Upper lobe of right lung (tissue), 1 donor: ENCODE measurements around the gene GABRG3. TPM values are rescaled to one million over a fixed set of nuclear protein-coding genes. Genes with fewer than 3 reads are reported as not detected.
A peak's percentile ranks its signal among the peaks of the same experiment; 100 is the strongest.

ENCODE experiments used
- ATAC-seq: fragments of 200-7000 bp; cut with Tn5 transposase; one replicate; pipeline ENCODE4 v1.9.1; 2020; ENCODE audit warnings: mild to moderate bottlenecking, moderate library complexity
- DNase-seq: peaks from one replicate; pipeline ENCODE4 v3.0.0-alpha.2; 2020
- H3K27ac ChIP-seq: fragments of 200-600 bp; one replicate; pipeline ENCODE4 v1.8.0; 2022
- H3K27me3 ChIP-seq: fragments of 200-600 bp; one replicate; pipeline ENCODE4 v1.8.0; 2022; ENCODE audit warnings: mild to moderate bottlenecking
- H3K36me3 ChIP-seq: fragments of 200-600 bp; one replicate; pipeline ENCODE4 v1.8.0; 2022
- H3K4me1 ChIP-seq: fragments of 200-600 bp; one replicate; pipeline ENCODE4 v1.8.0; 2022
- H3K4me3 ChIP-seq: fragments of 200-600 bp; one replicate; pipeline ENCODE4 v1.8.0; 2022; ENCODE audit warnings: mild to moderate bottlenecking
- H3K9me3 ChIP-seq: fragments of 200-600 bp; one replicate; pipeline ENCODE4 v1.8.0; 2022
- intact Hi-C: fragments of 100-400 bp; cut with DNase I; formaldehyde crosslinking; loops from one replicate; pipeline ENCODE4 v1.11.0; 2022
- total RNA-seq: library from RNA; stranded (reverse); fragmentation: NEBNext Ultra II Directional; extraction: Animal tissue kit (Norgen Biotek cat#: 25700); gene quantifications from one replicate; pipeline ENCODE4 v1.2.1, GENCODE V29; 2021
- TF ChIP-seq, protein P1 (sequence below): fragments of 200-600 bp; IDR thresholded peaks from one replicate; pipeline ENCODE4 v1.8.0; 2022; ENCODE audit warnings: antibody characterized with exemption
- donor health status: DM: no; HTN: yes; CAD: no; lungs with severe emphysema.

GABRG3 gene
- total RNA-seq, 1 donor from 2014 or later: not detected

GRCh38 chr15:27086149-27086548 lies 115.2 kb downstream of the GABRG3 start:
- DNase-seq (no peak), ATAC-seq (no peak)
- H3K4me3 ChIP-seq: no peak overlapping the region
- intact Hi-C loops: no loop called here
- H3K4me1 ChIP-seq: no peaks in the 10 kb centered on the region
- no peak overlapping the region for H3K27ac ChIP-seq
- no peaks in the 10 kb centered on the region for H3K36me3 ChIP-seq
- H3K9me3 ChIP-seq: no peaks in the 10 kb centered on the region
- H3K27me3 ChIP-seq: no peaks in the 10 kb centered on the region
- TF ChIP-seq, protein P1, sequence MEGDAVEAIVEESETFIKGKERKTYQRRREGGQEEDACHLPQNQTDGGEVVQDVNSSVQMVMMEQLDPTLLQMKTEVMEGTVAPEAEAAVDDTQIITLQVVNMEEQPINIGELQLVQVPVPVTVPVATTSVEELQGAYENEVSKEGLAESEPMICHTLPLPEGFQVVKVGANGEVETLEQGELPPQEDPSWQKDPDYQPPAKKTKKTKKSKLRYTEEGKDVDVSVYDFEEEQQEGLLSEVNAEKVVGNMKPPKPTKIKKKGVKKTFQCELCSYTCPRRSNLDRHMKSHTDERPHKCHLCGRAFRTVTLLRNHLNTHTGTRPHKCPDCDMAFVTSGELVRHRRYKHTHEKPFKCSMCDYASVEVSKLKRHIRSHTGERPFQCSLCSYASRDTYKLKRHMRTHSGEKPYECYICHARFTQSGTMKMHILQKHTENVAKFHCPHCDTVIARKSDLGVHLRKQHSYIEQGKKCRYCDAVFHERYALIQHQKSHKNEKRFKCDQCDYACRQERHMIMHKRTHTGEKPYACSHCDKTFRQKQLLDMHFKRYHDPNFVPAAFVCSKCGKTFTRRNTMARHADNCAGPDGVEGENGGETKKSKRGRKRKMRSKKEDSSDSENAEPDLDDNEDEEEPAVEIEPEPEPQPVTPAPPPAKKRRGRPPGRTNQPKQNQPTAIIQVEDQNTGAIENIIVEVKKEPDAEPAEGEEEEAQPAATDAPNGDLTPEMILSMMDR: no peak

- no peaks in the 10 kb centered on the region for H3K4me1 ChIP-seq
- TF ChIP-seq, protein P1: no peak
- no peak overlapping the region for H3K4me3 ChIP-seq
- H3K9me3 ChIP-seq: no peaks in the 10 kb centered on the region
- DNase-seq: no peak
- ATAC-seq: no peak
- H3K27ac ChIP-seq: no peak overlapping the region
- H3K36me3 ChIP-seq: no peaks in the 10 kb centered on the region
- no peaks in the 10 kb centered on the region for H3K27me3 ChIP-seq
- intact Hi-C loops: no loop called here
These were observed 115.8 kb downstream of the GABRG3 start for GRCh38 chr15:27086805-27087204.

DNA sequence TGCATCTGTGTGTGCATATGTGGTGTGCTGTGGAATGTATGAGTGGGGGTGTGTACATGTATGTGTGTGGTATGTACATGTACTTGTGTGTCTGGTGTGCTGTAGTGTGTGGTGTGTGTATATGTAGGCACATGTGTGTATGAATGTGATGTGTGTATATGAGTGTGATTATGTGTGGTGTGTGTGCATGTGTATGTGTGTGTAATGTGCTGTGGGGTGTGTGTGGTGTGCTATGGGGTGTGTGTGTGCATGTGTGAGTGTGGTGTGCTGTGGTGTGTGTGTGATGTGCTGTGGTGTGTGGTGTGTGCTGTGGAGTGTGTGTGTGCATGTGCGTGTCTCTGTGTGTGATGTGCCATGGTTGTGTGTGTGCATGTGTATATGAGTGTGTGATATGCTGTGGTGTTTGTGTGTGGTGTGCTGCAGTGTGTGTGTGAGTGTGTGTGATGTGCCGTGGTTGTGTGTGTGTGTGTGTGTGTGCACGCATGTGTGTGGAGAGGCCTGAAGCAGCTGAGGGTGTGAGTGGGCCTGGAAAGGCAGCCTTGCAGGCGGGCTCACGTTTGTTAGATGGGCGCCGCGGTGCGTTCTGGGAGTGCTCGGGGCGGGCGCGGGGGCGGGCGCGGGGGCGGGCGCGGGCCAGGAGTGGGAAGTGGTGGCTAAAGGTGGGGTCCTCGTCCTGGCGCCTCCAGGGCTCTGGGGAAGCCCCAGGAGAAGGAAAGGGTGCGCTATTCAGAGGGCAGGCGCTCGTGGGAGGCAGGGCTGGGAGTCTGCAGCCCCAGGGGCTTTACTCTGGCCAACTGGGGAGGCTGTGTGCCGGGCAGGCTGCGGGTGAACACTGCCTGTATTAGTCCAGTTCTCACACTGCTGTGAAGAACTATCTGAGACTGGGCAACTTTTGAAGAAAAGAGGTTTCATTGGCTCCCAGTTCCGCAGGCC lies 116.9 kb downstream of the GABRG3 start:
- no peak overlapping the region for H3K4me3 ChIP-seq
- H3K36me3 ChIP-seq: no peaks in the 10 kb centered on the region
- H3K9me3 ChIP-seq: no peaks in the 10 kb centered on the region
- no peak overlapping the region for H3K27ac ChIP-seq
- H3K4me1 ChIP-seq: no peaks in the 10 kb centered on the region
- intact Hi-C loops: no loop called here
- no peaks in the 10 kb centered on the region for H3K27me3 ChIP-seq
- DNase-seq (no peak), ATAC-seq (peak; percentile 14)
- TF ChIP-seq, protein P1: no peak

DNA sequence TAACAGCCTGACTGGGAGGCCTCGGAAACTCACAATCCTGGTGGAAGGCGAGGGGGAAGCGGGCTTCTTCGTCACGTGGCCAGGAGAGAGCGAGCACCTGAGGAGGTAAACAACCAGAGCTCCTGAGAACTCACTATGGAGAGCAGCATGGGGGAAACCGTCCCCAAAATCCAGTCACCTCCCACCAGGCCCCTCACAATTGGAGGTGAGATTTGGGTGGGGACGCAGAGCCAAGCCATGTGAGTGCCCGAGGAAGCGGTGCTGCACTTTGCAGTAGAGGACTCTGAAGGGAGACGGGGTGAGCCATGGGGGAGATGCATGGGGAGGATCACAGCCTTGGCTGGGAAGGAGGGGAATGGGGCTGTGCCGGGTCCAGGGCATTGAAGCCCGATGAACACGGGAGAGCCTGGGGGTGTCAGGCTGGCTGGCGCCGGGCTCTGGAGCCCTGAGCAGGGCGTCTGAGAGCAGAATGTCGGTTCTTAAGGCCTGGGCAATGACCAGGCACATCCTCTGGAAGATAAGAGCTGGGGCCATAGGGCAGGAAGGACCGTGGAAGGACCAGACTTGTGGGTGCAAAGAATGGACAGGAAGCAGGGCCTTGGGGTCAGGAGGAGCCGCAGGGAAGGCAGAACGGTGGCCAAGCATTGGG lies 117.7 kb downstream of the GABRG3 start:
- H3K27ac ChIP-seq: no peak overlapping the region
- H3K4me1 ChIP-seq: no peaks in the 10 kb centered on the region
- H3K9me3 ChIP-seq: no peaks in the 10 kb centered on the region
- no peak overlapping the region for H3K4me3 ChIP-seq
- no peak for DNase-seq
- no peak for ATAC-seq
- TF ChIP-seq, protein P1: no peak
- intact Hi-C loops: no loop called here
- H3K36me3 ChIP-seq: no peaks in the 10 kb centered on the region
- H3K27me3 ChIP-seq: no peaks in the 10 kb centered on the region

DNA sequence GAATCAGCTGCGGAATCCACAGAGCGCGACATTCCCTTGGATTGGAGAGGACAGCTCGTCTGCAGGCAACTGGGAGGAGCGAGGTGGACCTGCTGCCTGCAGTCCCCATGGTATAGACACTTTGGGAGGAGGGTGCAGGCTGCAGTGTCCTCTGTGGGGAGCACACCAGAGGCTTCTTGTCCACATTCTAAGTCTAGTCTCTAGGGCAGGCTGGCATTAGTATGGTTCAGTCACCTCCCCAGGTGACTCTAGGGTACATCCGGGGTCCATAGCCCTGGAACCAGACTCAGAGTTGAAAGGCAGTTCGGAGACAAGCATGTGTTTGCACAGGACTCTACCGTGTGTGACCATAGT lies 118.2 kb downstream of the GABRG3 start:
- H3K36me3 ChIP-seq: no peaks in the 10 kb centered on the region
- H3K4me3 ChIP-seq: no peak overlapping the region
- TF ChIP-seq, protein P1: no peak
- H3K9me3 ChIP-seq: no peaks in the 10 kb centered on the region
- DNase-seq (no peak), ATAC-seq (peak; percentile 8)
- no peaks in the 10 kb centered on the region for H3K27me3 ChIP-seq
- H3K27ac ChIP-seq: no peak overlapping the region
- intact Hi-C loops: no loop called here
- H3K4me1 ChIP-seq: no peaks in the 10 kb centered on the region
